Fibroblast of lung (primary cell): ENCODE measurements around the gene OSBP2. TPM values are rescaled to one million over a fixed set of nuclear protein-coding genes. Genes with fewer than 3 reads are reported as not detected.

ENCODE experiments used
- DNase-seq, 2 donors: peaks; one replicate each; pipeline versions ENCODE4 v3.0.0 to v3.0.0-alpha.2; 2010; ENCODE audit warnings: low read depth in 2 of 2
- H2AFZ ChIP-seq: 2 replicates; pipeline ENCODE4 v1.5.1; 2012; ENCODE audit warnings: low read length, control low read depth, inconsistent platforms
- H3K27ac ChIP-seq: 2 replicates; pipeline ENCODE4 v1.5.1; 2011; ENCODE audit warnings: low read length, control low read depth; ENCODE audit not compliant: insufficient read depth
- H3K27me3 ChIP-seq: 2 replicates; pipeline ENCODE4 v1.5.1; 2011; ENCODE audit warnings: mild to moderate bottlenecking, low read length; ENCODE audit not compliant: control insufficient read depth, insufficient read depth
- H3K36me3 ChIP-seq: 2 replicates; pipeline ENCODE4 v1.5.1; 2011; ENCODE audit warnings: low read length; ENCODE audit not compliant: control insufficient read depth, insufficient read depth
- H3K4me1 ChIP-seq: 2 replicates; pipeline ENCODE4 v1.5.1; 2011; ENCODE audit warnings: low read length; ENCODE audit not compliant: control insufficient read depth, insufficient read depth; ENCODE audit errors: extremely low read depth
- H3K4me2 ChIP-seq: 2 replicates; pipeline ENCODE4 v1.5.1; 2011; ENCODE audit warnings: low read length, control low read depth; ENCODE audit not compliant: insufficient read depth; ENCODE audit errors: extremely low read depth
- H3K4me3 ChIP-seq, 4 experiments: fragments of 200-600 bp in 1 of 4; sonication (generic) in 1 of 4; replicated peaks in 1 of 4; 2 replicates each; pipeline ENCODE4 v1.5.1; 2011 to 2016; ENCODE audit warnings: low read length in 4 of 4, low read depth in 3 of 4, mild to moderate bottlenecking in 3 of 4, control low read depth in 2 of 4, inconsistent platforms in 1 of 4, mixed read lengths in 1 of 4; ENCODE audit not compliant: insufficient read depth in 1 of 4; ENCODE audit errors: control extremely low read depth in 1 of 4
- H3K79me2 ChIP-seq: 2 replicates; pipeline ENCODE4 v1.5.1; 2012; ENCODE audit warnings: mild to moderate bottlenecking, low read length, inconsistent platforms; ENCODE audit not compliant: control insufficient read depth, insufficient read depth
- H3K9ac ChIP-seq: 2 replicates; pipeline ENCODE4 v1.5.1; 2011; ENCODE audit warnings: mild to moderate bottlenecking, low read length, control low read depth; ENCODE audit not compliant: insufficient read depth
- H3K9me3 ChIP-seq: 2 replicates; pipeline ENCODE4 v1.5.1; 2012; ENCODE audit warnings: low read depth, low read length; ENCODE audit not compliant: control insufficient read depth, insufficient read depth
- H4K20me1 ChIP-seq: 2 replicates; pipeline ENCODE4 v1.5.1; 2011; ENCODE audit warnings: low read length; ENCODE audit not compliant: control insufficient read depth, insufficient read depth; ENCODE audit errors: extremely low read depth
- EZH2 ChIP-seq: IDR thresholded peaks from 2 replicates; pipeline ENCODE4 v1.5.1; 2012; ENCODE audit warnings: low read length, control low read depth, mild to moderate bottlenecking; ENCODE audit errors: missing control alignments
- polyA plus RNA-seq, 2 donors: library from polyadenylated mRNA; depleted of rRNA in 1 of 2; stranded (reverse) in 1 of 2; unstranded in 1 of 2; fragments of >200 nt; gene quantifications; 2 replicates each; pipeline ENCODE4 v1.2.1, GENCODE V29; 2011 to 2012; ENCODE audit warnings: missing spikeins in 1 of 2
- total RNA-seq: library from RNA; depleted of rRNA; stranded (reverse); fragments of >200 nt; gene quantifications from 2 replicates; pipeline ENCODE4 v1.2.1, GENCODE V29; 2014
- TF ChIP-seq, protein P1 (sequence below), 2 donors: IDR thresholded peaks in 1 of 2; conservative IDR thresholded peaks in 1 of 2; 1 replicate in 1 of 2; 2 replicates in 1 of 2; pipeline ENCODE4 v1.5.1; 2011 to 2012; ENCODE audit warnings: low read length in 2 of 2, control low read depth in 1 of 2, inconsistent platforms in 1 of 2, low read depth in 1 of 2, mild to moderate bottlenecking in 1 of 2

Gene OSBP2
- total and polyA plus RNA-seq, 2 donors (not counting 1 experiment from before 2014, with no cell fraction given): 0.40 to 3.8 TPM

DNA sequence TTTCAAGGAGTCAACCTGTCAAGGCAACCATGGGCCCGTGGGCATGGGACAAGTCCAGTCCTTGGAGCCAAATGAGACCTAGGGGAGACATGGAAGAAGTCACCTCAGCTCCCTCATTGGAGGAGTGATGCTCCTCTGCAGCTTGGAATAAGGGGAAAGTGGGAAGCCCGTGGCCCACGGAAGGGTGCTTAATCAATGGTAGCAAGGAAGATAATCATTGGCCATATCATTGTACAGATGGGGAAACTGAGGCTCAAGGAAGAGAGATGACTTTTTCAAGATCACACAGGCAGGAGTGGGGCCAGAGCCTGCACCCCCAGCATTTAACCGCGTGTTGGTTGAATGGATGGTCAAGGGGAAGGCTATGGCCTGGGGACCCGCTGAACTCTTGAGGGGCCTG lies 133.0 kb downstream of the OSBP2 start:
- H3K79me2 ChIP-seq: no peaks in the 10 kb centered on the region
- H3K4me2 ChIP-seq: no peak overlapping the region
- no peaks in the 10 kb centered on the region for H3K36me3 ChIP-seq
- H2AFZ ChIP-seq: no peak overlapping the region
- H3K27me3 ChIP-seq: peaks cover 7% of the 10 kb centered on the region
- peaks cover 9% of the 10 kb centered on the region for H3K4me1 ChIP-seq
- TF ChIP-seq EZH2: no peak
- TF ChIP-seq, protein P1, sequence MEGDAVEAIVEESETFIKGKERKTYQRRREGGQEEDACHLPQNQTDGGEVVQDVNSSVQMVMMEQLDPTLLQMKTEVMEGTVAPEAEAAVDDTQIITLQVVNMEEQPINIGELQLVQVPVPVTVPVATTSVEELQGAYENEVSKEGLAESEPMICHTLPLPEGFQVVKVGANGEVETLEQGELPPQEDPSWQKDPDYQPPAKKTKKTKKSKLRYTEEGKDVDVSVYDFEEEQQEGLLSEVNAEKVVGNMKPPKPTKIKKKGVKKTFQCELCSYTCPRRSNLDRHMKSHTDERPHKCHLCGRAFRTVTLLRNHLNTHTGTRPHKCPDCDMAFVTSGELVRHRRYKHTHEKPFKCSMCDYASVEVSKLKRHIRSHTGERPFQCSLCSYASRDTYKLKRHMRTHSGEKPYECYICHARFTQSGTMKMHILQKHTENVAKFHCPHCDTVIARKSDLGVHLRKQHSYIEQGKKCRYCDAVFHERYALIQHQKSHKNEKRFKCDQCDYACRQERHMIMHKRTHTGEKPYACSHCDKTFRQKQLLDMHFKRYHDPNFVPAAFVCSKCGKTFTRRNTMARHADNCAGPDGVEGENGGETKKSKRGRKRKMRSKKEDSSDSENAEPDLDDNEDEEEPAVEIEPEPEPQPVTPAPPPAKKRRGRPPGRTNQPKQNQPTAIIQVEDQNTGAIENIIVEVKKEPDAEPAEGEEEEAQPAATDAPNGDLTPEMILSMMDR (conservative IDR thresholded peaks at IDR 0.05 in 1 of 2, IDR thresholded peaks at IDR 0.05 in 1 of 2; ENCODE audit: low read depth in 1 of 2, low read length in 2 of 2): no peak
- no peak overlapping the region for H3K4me3 ChIP-seq
- no peaks in the 10 kb centered on the region for H4K20me1 ChIP-seq
- no peak overlapping the region for H3K27ac ChIP-seq
- no peak overlapping the region for H3K9ac ChIP-seq
- no peak for DNase-seq
- no peaks in the 10 kb centered on the region for H3K9me3 ChIP-seq

DNA sequence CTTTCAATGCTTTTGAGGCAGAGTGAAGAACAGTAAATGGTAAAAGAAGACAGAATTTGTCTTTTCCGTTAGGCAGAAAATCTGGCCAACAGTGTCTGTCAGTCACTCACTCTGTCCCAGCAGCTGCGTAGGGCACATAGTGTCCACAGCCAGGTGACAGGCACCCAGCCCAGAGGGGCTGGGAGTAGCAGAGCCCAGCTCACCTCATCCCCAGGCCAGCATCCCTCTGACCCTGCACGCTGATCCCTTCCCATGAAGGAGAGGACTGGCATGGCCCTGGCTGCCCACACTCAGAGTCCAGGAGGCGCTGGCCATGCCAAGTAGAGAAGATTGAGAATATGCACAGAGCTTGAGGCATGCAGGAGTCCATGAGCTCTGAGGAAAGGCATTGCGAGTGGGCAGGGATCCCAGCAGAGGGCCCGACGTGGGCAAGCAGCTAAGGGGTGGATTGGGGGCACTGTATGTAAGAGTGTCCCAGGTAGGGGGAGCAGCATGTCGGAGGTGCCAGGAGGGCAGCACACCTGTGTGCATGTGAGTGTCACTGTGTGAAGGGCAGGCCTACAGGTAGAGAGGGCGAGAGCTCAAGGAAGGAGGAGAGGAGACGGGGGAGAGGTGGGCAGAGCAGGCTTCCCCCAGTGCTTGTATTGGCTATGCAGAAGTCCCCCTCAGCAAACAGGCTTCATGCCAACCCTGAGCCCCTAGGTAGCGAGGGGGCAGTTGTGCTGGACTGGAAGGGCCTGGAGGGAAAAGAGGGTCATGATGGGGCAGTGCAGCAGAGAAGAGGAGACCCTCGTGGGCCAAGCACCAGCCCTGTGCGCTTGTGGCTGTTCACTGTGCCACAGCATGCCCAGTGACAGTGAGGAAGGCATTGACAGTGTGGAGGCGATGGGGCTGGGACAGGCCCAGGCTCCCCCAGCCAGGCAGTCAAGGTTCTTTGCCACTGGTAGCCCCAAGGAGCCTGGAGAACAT lies 133.8 kb downstream of the OSBP2 start:
- no peak overlapping the region for H2AFZ ChIP-seq
- H3K9me3 ChIP-seq: no peaks in the 10 kb centered on the region
- DNase-seq: no peak
- H3K4me2 ChIP-seq: no peak overlapping the region
- no peak overlapping the region for H3K27ac ChIP-seq
- TF ChIP-seq EZH2: no peak
- TF ChIP-seq, protein P1 (conservative IDR thresholded peaks at IDR 0.05 in 1 of 2, IDR thresholded peaks at IDR 0.05 in 1 of 2; ENCODE audit: low read depth in 1 of 2, low read length in 2 of 2): no peak
- H3K36me3 ChIP-seq: no peaks in the 10 kb centered on the region
- no peak overlapping the region for H3K4me3 ChIP-seq
- no peaks in the 10 kb centered on the region for H4K20me1 ChIP-seq
- peaks cover 9% of the 10 kb centered on the region for H3K4me1 ChIP-seq
- H3K27me3 ChIP-seq: no peaks in the 10 kb centered on the region
- no peaks in the 10 kb centered on the region for H3K79me2 ChIP-seq
- H3K9ac ChIP-seq: no peak overlapping the region

DNA sequence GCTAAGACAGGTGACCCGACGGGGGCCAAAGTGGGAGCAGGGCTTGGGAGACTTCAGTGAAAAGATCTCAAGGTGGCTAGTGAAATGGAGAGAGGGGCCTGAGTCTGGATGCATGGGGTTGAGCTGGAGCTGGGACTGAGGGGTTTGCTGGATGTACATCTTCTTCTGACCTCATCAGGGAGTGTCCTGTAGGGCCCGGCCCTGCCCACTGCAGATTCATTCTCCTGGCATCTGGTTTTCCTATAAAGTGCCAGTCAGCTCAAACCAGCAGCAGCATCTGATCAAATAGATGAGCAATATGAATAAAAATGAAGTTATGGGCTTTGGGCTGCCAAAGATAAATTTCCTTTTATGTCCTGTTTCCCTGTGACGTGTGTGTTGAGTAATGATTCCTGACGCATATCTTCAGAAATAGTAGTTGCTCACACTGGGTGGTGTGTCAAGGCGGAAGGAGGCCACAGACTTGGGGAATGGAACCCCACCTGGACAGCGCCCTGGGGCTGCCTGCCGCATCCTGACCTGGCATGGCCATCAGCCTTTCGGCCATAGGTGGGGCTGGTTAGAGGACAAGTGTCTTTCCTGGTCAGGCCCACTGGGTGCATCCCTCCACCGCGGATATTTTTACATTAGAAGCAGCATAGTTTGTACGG lies 135.4 kb downstream of the OSBP2 start:
- Histone ChIP-seq H2AFZ (no peak overlapping the region), H3K9me3 (no peaks in the 10 kb centered on the region), H3K4me1 (peaks cover 9% of the 10 kb centered on the region), H3K36me3 (no peaks in the 10 kb centered on the region), H4K20me1 (no peaks in the 10 kb centered on the region), H3K79me2 (no peaks in the 10 kb centered on the region), H3K9ac (no peak overlapping the region), H3K27me3 (no peaks in the 10 kb centered on the region), H3K4me3 (no peak overlapping the region), H3K27ac (peak overlapping the region; percentile 74), H3K4me2 (peak overlapping the region; percentile 3)
- peak; percentile 92 to 96 for DNase-seq
- TF ChIP-seq EZH2: no peak
- TF ChIP-seq, protein P1 (conservative IDR thresholded peaks at IDR 0.05 in 1 of 2, IDR thresholded peaks at IDR 0.05 in 1 of 2; ENCODE audit: low read depth in 1 of 2, low read length in 2 of 2): no peak
